A673 (cell line): Measurements from ENCODE around the gene ENOX1. TPM values are rescaled to one million over a fixed set of nuclear protein-coding genes. Genes with fewer than 3 reads are reported as not detected.
"Not testable (repeated sequence)": the region's sequence is repeated elsewhere in the genome, so short reads cannot be mapped to it uniquely, and the experiment has no call there.

Experiments used
- BruUV-seq: library from RNA; stranded (reverse); fragments of 400-500 nt; replicated peaks from 2 replicates; lab custom pipeline; 2021; lab: Mats Ljungman, UMichigan
- CTCF ChIA-PET: fragments of 300-600 bp; sonication (Branson Sonifier 250); formaldehyde crosslinking; loops from one replicate; lab custom pipeline; 2022; ENCODE audit warnings: antibody characterized with exemption; lab: Charles Lee
- POLR2A ChIA-PET: fragments of 300-600 bp; sonication (Branson Sonifier 250); formaldehyde crosslinking; loops from one replicate; lab custom pipeline; 2022; ENCODE audit warnings: antibody characterized with exemption; ENCODE audit not compliant: low non-redundant PET; lab: Charles Lee
- DNase-seq: peaks from one replicate; pipeline ENCODE4 v3.0.0-alpha.2; 2015; ENCODE audit warnings: low spot score
- H3K27ac ChIP-seq: fragments of 200-600 bp; sonication (generic); 2 replicates; pipeline ENCODE4 v1.5.1; 2016; ENCODE audit warnings: mixed run types, low read depth, mild to moderate bottlenecking, mixed read lengths, antibody characterized with exemption, low read length; ENCODE audit not compliant: poor library complexity, severe bottlenecking
- H3K27me3 ChIP-seq: fragments of 200-600 bp; sonication (generic); replicated peaks from 2 replicates; pipeline ENCODE4 v1.6.1; 2017; ENCODE audit warnings: mixed run types, low read depth, mild to moderate bottlenecking, mixed read lengths, antibody characterized with exemption, low read length; ENCODE audit not compliant: insufficient read depth, poor library complexity
- H3K36me3 ChIP-seq: fragments of 200-600 bp; sonication (generic); 2 replicates; pipeline ENCODE4 v1.6.1; 2016; ENCODE audit warnings: mixed run types, mild to moderate bottlenecking, mixed read lengths, antibody characterized with exemption, low read length; ENCODE audit not compliant: insufficient read depth, poor library complexity, severe bottlenecking
- H3K4me1 ChIP-seq: fragments of 200-600 bp; sonication (generic); 2 replicates; pipeline ENCODE4 v1.6.1; 2017; ENCODE audit warnings: mixed run types, mild to moderate bottlenecking, mixed read lengths, antibody characterized with exemption, low read length; ENCODE audit not compliant: insufficient read depth, poor library complexity, severe bottlenecking
- H3K4me3 ChIP-seq: fragments of 200-600 bp; sonication (generic); 2 replicates; pipeline ENCODE4 v1.5.1; 2016; ENCODE audit warnings: low read depth, mixed run types, mild to moderate bottlenecking, mixed read lengths, low read length; ENCODE audit not compliant: poor library complexity, severe bottlenecking
- H3K9me3 ChIP-seq: fragments of 200-600 bp; sonication (generic); 2 replicates; pipeline ENCODE4 v1.6.1; 2016; ENCODE audit warnings: mixed run types, low read depth, mild to moderate bottlenecking, mixed read lengths, antibody characterized with exemption, low read length; ENCODE audit not compliant: poor library complexity, severe bottlenecking
- EZH2 ChIP-seq: fragments of 200-600 bp; sonication (generic); IDR thresholded peaks from 2 replicates; pipeline ENCODE4 v1.6.1; 2017; ENCODE audit warnings: borderline replicate concordance, low read depth, mild to moderate bottlenecking, mixed read lengths, antibody characterized with exemption, low read length; ENCODE audit not compliant: poor library complexity, severe bottlenecking
- intact Hi-C: fragments of 100-400 bp; cut with micrococcal nuclease; formaldehyde crosslinking; loops from one replicate; pipeline ENCODE4 v1.10.0; 2022; ENCODE audit not compliant: unreplicated experiment
- total RNA-seq: library from RNA; stranded (reverse); gene quantifications from 2 replicates; pipeline ENCODE4 v1.2.3, GENCODE V29; 2021
- TF ChIP-seq, protein P1 (sequence below): fragments of 300-800, 200-600 bp; sonication (generic); conservative IDR thresholded peaks from 2 replicates; pipeline ENCODE4 v1.5.1; 2017; ENCODE audit warnings: low read depth, mild to moderate bottlenecking, antibody characterized with exemption, low read length, moderate library complexity, mixed read lengths

Gene ENOX1
- total RNA-seq, 1 experiment from 2014 or later, result 4.4 TPM

DNA sequence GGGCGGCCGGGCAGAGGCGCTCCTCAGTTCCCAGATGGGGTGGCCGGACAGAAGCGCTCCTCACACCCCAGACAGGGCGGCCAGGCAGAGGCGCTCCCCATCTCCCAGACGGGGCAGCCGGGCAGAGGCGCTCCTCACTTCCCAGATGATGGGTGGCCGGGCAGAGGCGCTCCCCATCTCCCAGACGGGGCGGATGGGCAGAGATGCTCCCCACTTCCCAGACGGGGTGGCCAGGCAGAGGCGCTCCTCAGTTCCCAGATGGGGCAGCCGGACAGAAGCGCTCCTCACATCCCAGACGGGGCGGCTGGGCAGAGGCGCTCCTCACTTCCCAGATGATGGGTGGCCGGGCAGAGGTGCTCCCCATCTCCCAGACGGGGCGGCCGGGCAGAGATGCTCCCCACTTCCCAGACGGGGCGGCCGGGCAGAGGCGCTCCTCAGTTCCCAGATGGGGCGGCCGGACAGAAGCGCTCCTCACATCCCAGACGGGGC is 370.8 kb downstream of the ENOX1 start:
- H3K27ac ChIP-seq, intact Hi-C loops, H3K9me3 ChIP-seq, H3K36me3 ChIP-seq, DNase-seq, H3K4me1 ChIP-seq, H3K27me3 ChIP-seq, BruUV-seq, H3K4me3 ChIP-seq, POLR2A ChIA-PET, CTCF ChIA-PET: not testable (repeated sequence)

DNA sequence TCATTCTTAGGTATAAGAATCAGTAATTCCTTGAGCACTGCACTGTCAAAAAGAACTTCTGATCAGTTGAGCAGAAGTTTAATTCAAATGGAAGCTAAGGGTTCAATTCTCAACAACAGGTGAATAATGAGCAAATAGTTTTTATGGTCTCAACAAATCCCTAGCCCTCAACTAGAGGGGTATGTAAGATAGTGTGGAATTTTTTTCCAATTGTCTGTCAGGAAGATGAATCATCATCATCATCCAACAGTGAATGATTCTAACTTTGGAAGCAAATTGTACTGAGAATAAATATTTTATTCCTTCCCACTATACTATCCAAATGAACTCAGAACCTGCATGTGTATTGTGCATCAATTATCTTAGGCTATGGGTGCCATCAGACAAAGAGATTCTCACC is 372.7 kb downstream of the ENOX1 start:
- H3K27me3 ChIP-seq, result no peaks in the 10 kb centered on the region
- no TSS peak for BruUV-seq
- no peak for TF ChIP-seq EZH2
- TF ChIP-seq, protein P1, sequence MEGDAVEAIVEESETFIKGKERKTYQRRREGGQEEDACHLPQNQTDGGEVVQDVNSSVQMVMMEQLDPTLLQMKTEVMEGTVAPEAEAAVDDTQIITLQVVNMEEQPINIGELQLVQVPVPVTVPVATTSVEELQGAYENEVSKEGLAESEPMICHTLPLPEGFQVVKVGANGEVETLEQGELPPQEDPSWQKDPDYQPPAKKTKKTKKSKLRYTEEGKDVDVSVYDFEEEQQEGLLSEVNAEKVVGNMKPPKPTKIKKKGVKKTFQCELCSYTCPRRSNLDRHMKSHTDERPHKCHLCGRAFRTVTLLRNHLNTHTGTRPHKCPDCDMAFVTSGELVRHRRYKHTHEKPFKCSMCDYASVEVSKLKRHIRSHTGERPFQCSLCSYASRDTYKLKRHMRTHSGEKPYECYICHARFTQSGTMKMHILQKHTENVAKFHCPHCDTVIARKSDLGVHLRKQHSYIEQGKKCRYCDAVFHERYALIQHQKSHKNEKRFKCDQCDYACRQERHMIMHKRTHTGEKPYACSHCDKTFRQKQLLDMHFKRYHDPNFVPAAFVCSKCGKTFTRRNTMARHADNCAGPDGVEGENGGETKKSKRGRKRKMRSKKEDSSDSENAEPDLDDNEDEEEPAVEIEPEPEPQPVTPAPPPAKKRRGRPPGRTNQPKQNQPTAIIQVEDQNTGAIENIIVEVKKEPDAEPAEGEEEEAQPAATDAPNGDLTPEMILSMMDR, result no peak
- DNase-seq, result no peak
- no peaks in the 10 kb centered on the region for H3K4me1 ChIP-seq
- POLR2A ChIA-PET, result no interaction called here
- H3K27ac ChIP-seq, result no peak overlapping the region
- H3K9me3 ChIP-seq, result no peaks in the 10 kb centered on the region
- intact Hi-C loops, result no loop called here
- CTCF ChIA-PET, result no interaction called here
- no peaks in the 10 kb centered on the region for H3K36me3 ChIP-seq
- no peak overlapping the region for H3K4me3 ChIP-seq

DNA sequence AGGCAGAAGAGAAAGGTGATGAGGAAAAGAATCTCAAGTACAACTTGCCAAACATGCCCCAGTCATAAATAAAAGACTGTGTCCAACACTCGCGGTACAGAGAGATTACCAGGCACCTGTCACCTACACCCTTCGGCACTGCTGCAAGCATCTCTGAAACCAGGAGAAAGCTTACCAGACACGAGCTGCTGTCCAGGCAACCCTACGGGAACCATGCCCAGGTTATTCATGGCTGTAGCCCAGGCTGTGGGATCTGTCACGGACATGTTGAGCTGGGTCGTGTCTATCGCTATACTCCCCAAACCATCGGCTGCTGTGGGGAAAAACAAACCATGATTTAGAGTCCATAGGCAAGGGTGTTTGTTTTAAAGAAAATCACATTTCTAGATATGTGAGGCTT is 375.0 kb downstream of the ENOX1 start:
- DNase-seq, result no peak
- no peaks in the 10 kb centered on the region for H3K36me3 ChIP-seq
- ChIA-PET CTCF (no interaction called here), POLR2A (no interaction called here)
- TF ChIP-seq, protein P1, result no peak
- no peak for TF ChIP-seq EZH2
- H3K27me3 ChIP-seq, result no peaks in the 10 kb centered on the region
- H3K27ac ChIP-seq, result no peak overlapping the region
- no peak overlapping the region for H3K4me3 ChIP-seq
- BruUV-seq, result no TSS peak
- intact Hi-C loops, result no loop called here
- H3K9me3 ChIP-seq, result no peaks in the 10 kb centered on the region
- no peaks in the 10 kb centered on the region for H3K4me1 ChIP-seq

DNA sequence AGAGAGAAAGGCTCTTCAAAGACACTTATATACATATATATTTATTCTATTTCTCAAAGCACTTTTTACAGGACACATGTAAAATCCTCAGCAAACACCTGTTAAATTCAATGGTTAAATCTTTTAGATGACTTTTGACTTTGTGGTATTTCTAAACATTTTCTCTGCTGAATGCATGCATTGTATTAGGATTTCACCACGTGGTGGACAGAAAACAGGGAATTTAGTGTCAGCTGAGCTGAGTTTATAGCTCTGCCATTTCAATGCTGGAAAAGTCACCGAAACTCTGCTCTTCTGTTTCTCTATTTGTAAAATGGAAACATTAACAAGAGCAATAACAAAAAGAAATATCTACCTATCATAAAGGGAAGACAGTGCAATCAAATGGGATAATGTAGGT is 375.6 kb downstream of the ENOX1 start:
- H3K4me1 ChIP-seq, result no peaks in the 10 kb centered on the region
- no peaks in the 10 kb centered on the region for H3K36me3 ChIP-seq
- POLR2A ChIA-PET, result no interaction called here
- no TSS peak for BruUV-seq
- H3K4me3 ChIP-seq, result no peak overlapping the region
- no peak for TF ChIP-seq EZH2
- TF ChIP-seq, protein P1, result no peak
- DNase-seq, result no peak
- intact Hi-C loops, result no loop called here
- H3K27ac ChIP-seq, result no peak overlapping the region
- no peaks in the 10 kb centered on the region for H3K9me3 ChIP-seq
- CTCF ChIA-PET, result no interaction called here
- no peaks in the 10 kb centered on the region for H3K27me3 ChIP-seq
